H9 (cell line): ENCODE measurements around the gene ANKRD13A. TPM values are rescaled to one million over a fixed set of nuclear protein-coding genes. Genes with fewer than 3 reads are reported as not detected.
"Not testable (repeated sequence)": the region's sequence is repeated elsewhere in the genome, so short reads cannot be mapped to it uniquely, and the experiment has no call there.

Experiments used
- DNase-seq: peaks from one replicate; pipeline ENCODE4 v3.0.0-alpha.2; 2017
- H2AFZ ChIP-seq: one replicate; pipeline ENCODE4 v1.6.1; 2013; ENCODE audit warnings: mild to moderate bottlenecking, low read length, control low read depth, moderate library complexity
- H2AK5ac ChIP-seq: 2 replicates; pipeline ENCODE4 v1.6.1; 2013; ENCODE audit warnings: low read length, control low read depth, mixed read lengths; ENCODE audit not compliant: insufficient read length
- H2BK120ac ChIP-seq: one replicate; pipeline ENCODE4 v1.6.1; 2013; ENCODE audit warnings: low read depth, mild to moderate bottlenecking, low read length, control low read depth, inconsistent platforms; ENCODE audit not compliant: poor library complexity, severe bottlenecking
- H2BK12ac ChIP-seq: 2 replicates; pipeline ENCODE4 v1.6.1; 2013; ENCODE audit warnings: low read length, control low read depth, mixed read lengths, low read depth; ENCODE audit not compliant: insufficient read length
- H2BK15ac ChIP-seq: 2 replicates; pipeline ENCODE4 v1.6.1; 2013; ENCODE audit warnings: low read depth, low read length, control low read depth
- H2BK20ac ChIP-seq: one replicate; pipeline ENCODE4 v1.6.1; 2013; ENCODE audit warnings: low read depth, mild to moderate bottlenecking, low read length, control low read depth, inconsistent platforms; ENCODE audit not compliant: poor library complexity, severe bottlenecking
- H2BK5ac ChIP-seq: 2 replicates; pipeline ENCODE4 v1.6.1; 2013; ENCODE audit warnings: low read length, control low read depth, mixed read lengths; ENCODE audit not compliant: insufficient read length
- H3K14ac ChIP-seq: 2 replicates; pipeline ENCODE4 v1.6.1; 2013; ENCODE audit warnings: low read length, control low read depth; ENCODE audit not compliant: insufficient read depth
- H3K18ac ChIP-seq: 2 replicates; pipeline ENCODE4 v1.6.1; 2013; ENCODE audit warnings: low read depth, mild to moderate bottlenecking, mixed read lengths, low read length, control low read depth; ENCODE audit not compliant: insufficient read length
- H3K23ac ChIP-seq: 2 replicates; pipeline ENCODE4 v1.6.1; 2013; ENCODE audit warnings: low read length, control low read depth, mixed read lengths, low read depth; ENCODE audit not compliant: insufficient read length
- H3K23me2 ChIP-seq: 2 replicates; pipeline ENCODE4 v1.6.1; 2013; ENCODE audit warnings: low read depth, mild to moderate bottlenecking, mixed read lengths, low read length, control low read depth; ENCODE audit not compliant: insufficient read length, poor library complexity, severe bottlenecking
- H3K27ac ChIP-seq: 2 replicates; pipeline ENCODE4 v1.5.1; 2013; ENCODE audit warnings: low read length, control low read depth, mixed read lengths, low read depth; ENCODE audit not compliant: insufficient read length
- H3K27me3 ChIP-seq: 2 replicates; pipeline ENCODE4 v1.6.1; 2013; ENCODE audit warnings: low read length, control low read depth, inconsistent platforms; ENCODE audit not compliant: insufficient read depth
- H3K4ac ChIP-seq: 2 replicates; pipeline ENCODE4 v1.6.1; 2013; ENCODE audit warnings: low read depth, mild to moderate bottlenecking, control low read depth, inconsistent platforms, low read length, moderate library complexity
- H3K4me1 ChIP-seq: 2 replicates; pipeline ENCODE4 v1.6.1; 2013; ENCODE audit warnings: low read length, control low read depth, inconsistent platforms; ENCODE audit not compliant: insufficient read depth
- H3K4me2 ChIP-seq: 2 replicates; pipeline ENCODE4 v1.6.1; 2013; ENCODE audit warnings: low read length, control low read depth, mixed read lengths; ENCODE audit not compliant: insufficient read length, insufficient read depth
- H3K56ac ChIP-seq: 2 replicates; pipeline ENCODE4 v1.6.1; 2013; ENCODE audit warnings: low read depth, mild to moderate bottlenecking, mixed read lengths, low read length, control low read depth; ENCODE audit not compliant: insufficient read length
- H3K79me1 ChIP-seq: 2 replicates; pipeline ENCODE4 v1.6.1; 2013; ENCODE audit warnings: low read depth, mild to moderate bottlenecking, moderate library complexity, low read length, control low read depth, inconsistent platforms; ENCODE audit not compliant: insufficient read depth, poor library complexity, severe bottlenecking
- H3K79me2 ChIP-seq: 2 replicates; pipeline ENCODE4 v1.6.1; 2013; ENCODE audit warnings: low read length, control low read depth, inconsistent platforms; ENCODE audit not compliant: insufficient read depth
- H3K9ac ChIP-seq: 2 replicates; pipeline ENCODE4 v1.6.1; 2013; ENCODE audit warnings: low read length, control low read depth, mixed read lengths; ENCODE audit not compliant: insufficient read length; ENCODE audit errors: extremely low read depth
- H3K9me3 ChIP-seq: one replicate; pipeline ENCODE4 v1.6.1; 2013; ENCODE audit warnings: low read depth, low read length, inconsistent platforms; ENCODE audit not compliant: control insufficient read depth
- H3T11ph ChIP-seq: one replicate; pipeline ENCODE4 v1.6.1; 2013; ENCODE audit warnings: mild to moderate bottlenecking, low read length, control low read depth, inconsistent platforms
- H4K20me1 ChIP-seq: one replicate; pipeline ENCODE4 v1.6.1; 2013; ENCODE audit not compliant: control insufficient read depth, insufficient read length, insufficient read depth
- H4K5ac ChIP-seq: 2 replicates; pipeline ENCODE4 v1.6.1; 2013; ENCODE audit warnings: low read depth, mild to moderate bottlenecking, mixed read lengths, low read length, control low read depth; ENCODE audit not compliant: insufficient read length
- H4K8ac ChIP-seq: replicated peaks from 2 replicates; pipeline ENCODE4 v1.6.1; 2013; ENCODE audit warnings: low read length, control low read depth, mixed read lengths, low read depth; ENCODE audit not compliant: insufficient read length
- H4K91ac ChIP-seq: 2 replicates; pipeline ENCODE4 v1.6.1; 2013; ENCODE audit warnings: low read depth, mild to moderate bottlenecking, moderate library complexity, mixed read lengths, low read length, control low read depth; ENCODE audit not compliant: insufficient read length
- H3K27ac Mint-ChIP-seq, 3 experiments: 2 replicates in 2 of 3; 3 replicates in 1 of 3; pipeline ENCODE4 v1.8.0; 2020 to 2021; ENCODE audit warnings: mixed read lengths in 3 of 3, mild to moderate bottlenecking in 1 of 3, moderate library complexity in 1 of 3
- H3K27me3 Mint-ChIP-seq: 2 replicates; pipeline ENCODE4 v1.8.0; 2021; ENCODE audit warnings: low read depth, mild to moderate bottlenecking, moderate library complexity, mixed read lengths
- H3K36me3 Mint-ChIP-seq, 3 experiments: 2 replicates in 2 of 3; 3 replicates in 1 of 3; pipeline ENCODE4 v1.8.0; 2020 to 2021; ENCODE audit warnings: low read depth in 3 of 3, mixed read lengths in 3 of 3; ENCODE audit not compliant: insufficient read depth in 1 of 3
- H3K4me1 Mint-ChIP-seq, 2 experiments: 2 replicates each; pipeline ENCODE4 v1.8.0; 2020; ENCODE audit warnings: mixed read lengths in 2 of 2
- H3K4me3 Mint-ChIP-seq, 2 experiments: 2 replicates in 1 of 2; 3 replicates in 1 of 2; pipeline ENCODE4 v1.8.0; 2020 to 2021; ENCODE audit warnings: mild to moderate bottlenecking in 2 of 2, mixed read lengths in 2 of 2, moderate library complexity in 1 of 2
- H3K9me3 Mint-ChIP-seq, 2 experiments: 2 replicates in 1 of 2; 3 replicates in 1 of 2; pipeline ENCODE4 v1.8.0; 2020; ENCODE audit warnings: mild to moderate bottlenecking in 2 of 2, mixed read lengths in 2 of 2, moderate library complexity in 1 of 2
- WGBS: extraction: QIAGEN DNeasy Blood & Tissue Kit; methylation state at CpG from one replicate; pipeline ENCODE4 v1.1.7; 2013; ENCODE audit warnings: missing lambda C conversion rate, low lambda C conversion rate, mixed read lengths; ENCODE audit not compliant: insufficient read length; ENCODE audit errors: extremely low coverage; 5-methylcytosine and 5-hydroxymethylcytosine counted together
- total RNA-seq: library from RNA; stranded (reverse); gene quantifications from 2 replicates; pipeline ENCODE4 v1.2.1, GENCODE V29; 2021
- TF ChIP-seq, protein P1 (sequence below): fragments of 200-600 bp; sonication (generic); conservative IDR thresholded peaks from 3 replicates; pipeline ENCODE4 v1.8.0; 2021; ENCODE audit warnings: antibody characterized with exemption, mild to moderate bottlenecking

The ANKRD13A gene
- total RNA-seq, 1 experiment from 2014 or later = 18.0 TPM

DNA sequence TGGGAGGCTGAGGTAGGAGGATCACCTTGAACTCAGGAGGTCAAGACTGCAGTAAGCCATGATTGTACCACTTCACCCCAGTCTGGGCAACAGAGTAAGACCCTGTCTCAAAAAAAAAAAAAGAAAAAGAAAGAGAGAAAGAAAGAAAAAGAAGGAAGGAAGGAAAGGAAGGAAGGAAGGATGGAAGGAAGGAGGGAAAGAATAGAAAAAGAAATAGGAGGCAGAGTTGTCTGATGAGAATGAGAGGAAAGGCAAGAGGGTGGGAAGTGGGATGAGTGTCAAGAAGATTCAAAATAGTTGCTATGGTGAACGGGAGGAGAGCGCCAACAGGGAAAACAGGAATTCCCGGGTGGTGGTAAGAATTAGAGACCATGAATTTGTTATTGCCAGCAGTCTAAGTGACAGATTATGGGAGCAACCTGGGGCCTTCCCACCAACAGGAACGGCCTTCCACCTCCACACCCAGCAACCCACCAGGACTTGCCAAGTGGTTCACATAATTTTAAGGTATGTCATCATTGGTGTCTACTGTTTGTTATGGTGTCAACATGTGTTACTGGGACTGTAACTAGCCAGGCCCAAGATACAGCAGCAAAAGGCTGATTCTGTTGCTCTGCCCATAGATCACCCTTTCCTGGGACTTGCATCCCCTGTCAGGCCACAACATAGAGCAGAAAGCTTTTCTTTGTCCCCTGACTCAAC lies 85.2 kb downstream of the ANKRD13A start:
- Mint-ChIP-seq H3K4me1 (0 out of 4 replicates have a peak, but pooled peaks cover 0 to 2% of the 10 kb centered on the region in 2 experiments), H3K27me3 (peaks cover 12% of the 10 kb centered on the region), H3K27ac (no peak overlapping the region), H3K36me3 (peaks cover 0 to 2% (median 0%) of the 10 kb centered on the region in 3 experiments; a peak in 1 of 7 replicates), H3K4me3 (no peak overlapping the region; a peak in 1 of 5 replicates), H3K9me3 (peaks cover 3% of the 10 kb centered on the region in 2 experiments; a peak in 3 of 5 replicates)
- H4K91ac ChIP-seq = no peak overlapping the region
- H2BK5ac ChIP-seq = no peak overlapping the region
- H3K4ac ChIP-seq = no peak overlapping the region
- no peak overlapping the region for H2BK20ac ChIP-seq
- H2BK120ac ChIP-seq = no peak overlapping the region
- TF ChIP-seq, protein P1, sequence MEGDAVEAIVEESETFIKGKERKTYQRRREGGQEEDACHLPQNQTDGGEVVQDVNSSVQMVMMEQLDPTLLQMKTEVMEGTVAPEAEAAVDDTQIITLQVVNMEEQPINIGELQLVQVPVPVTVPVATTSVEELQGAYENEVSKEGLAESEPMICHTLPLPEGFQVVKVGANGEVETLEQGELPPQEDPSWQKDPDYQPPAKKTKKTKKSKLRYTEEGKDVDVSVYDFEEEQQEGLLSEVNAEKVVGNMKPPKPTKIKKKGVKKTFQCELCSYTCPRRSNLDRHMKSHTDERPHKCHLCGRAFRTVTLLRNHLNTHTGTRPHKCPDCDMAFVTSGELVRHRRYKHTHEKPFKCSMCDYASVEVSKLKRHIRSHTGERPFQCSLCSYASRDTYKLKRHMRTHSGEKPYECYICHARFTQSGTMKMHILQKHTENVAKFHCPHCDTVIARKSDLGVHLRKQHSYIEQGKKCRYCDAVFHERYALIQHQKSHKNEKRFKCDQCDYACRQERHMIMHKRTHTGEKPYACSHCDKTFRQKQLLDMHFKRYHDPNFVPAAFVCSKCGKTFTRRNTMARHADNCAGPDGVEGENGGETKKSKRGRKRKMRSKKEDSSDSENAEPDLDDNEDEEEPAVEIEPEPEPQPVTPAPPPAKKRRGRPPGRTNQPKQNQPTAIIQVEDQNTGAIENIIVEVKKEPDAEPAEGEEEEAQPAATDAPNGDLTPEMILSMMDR = no peak
- no peak overlapping the region for H3K4me2 ChIP-seq
- H3K23ac ChIP-seq = no peak overlapping the region
- H3K27ac ChIP-seq = no peak overlapping the region
- no peak overlapping the region for H4K5ac ChIP-seq
- H2AFZ ChIP-seq = no peak overlapping the region
- no peaks in the 10 kb centered on the region for H3K79me2 ChIP-seq
- no peak overlapping the region for H4K8ac ChIP-seq
- no peak overlapping the region for H3K14ac ChIP-seq
- no peaks in the 10 kb centered on the region for H4K20me1 ChIP-seq
- H2AK5ac ChIP-seq = no peak overlapping the region
- H3K79me1 ChIP-seq = no peaks in the 10 kb centered on the region
- H3T11ph ChIP-seq = no peak overlapping the region
- no peak overlapping the region for H3K9ac ChIP-seq
- no peak overlapping the region for H3K56ac ChIP-seq
- no peaks in the 10 kb centered on the region for H3K9me3 ChIP-seq
- DNase-seq = no peak
- no CpG with 5 or more reads among the region's 4 CpGs for WGBS
- no peaks in the 10 kb centered on the region for H3K4me1 ChIP-seq
- no peaks in the 10 kb centered on the region for H3K23me2 ChIP-seq
- H2BK12ac ChIP-seq = no peak overlapping the region
- H2BK15ac ChIP-seq = no peak overlapping the region
- H3K18ac ChIP-seq = no peak overlapping the region
- no peaks in the 10 kb centered on the region for H3K27me3 ChIP-seq

DNA sequence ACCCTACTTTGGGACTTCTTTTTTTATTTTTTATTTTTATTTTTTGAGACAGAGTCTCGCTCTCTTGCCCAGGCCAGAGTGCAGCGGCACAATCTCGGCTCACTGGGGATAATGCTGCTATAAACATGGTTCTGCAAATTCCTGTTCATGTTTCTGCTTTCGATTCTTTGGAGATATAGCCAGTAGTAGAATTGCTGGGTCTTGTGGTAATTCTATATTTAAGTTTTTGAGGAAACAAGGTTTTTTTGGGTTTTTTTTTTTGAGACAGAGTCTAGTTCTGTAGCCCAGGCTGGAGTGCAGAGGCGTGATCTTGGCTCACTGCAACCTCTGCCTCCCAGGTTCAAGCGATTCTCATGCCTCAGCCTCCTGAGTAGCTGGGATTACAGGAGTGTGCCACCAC lies 89.0 kb downstream of the ANKRD13A start:
- not testable (repeated sequence) for H3K36me3 Mint-ChIP-seq, H4K91ac ChIP-seq, H3K4me2 ChIP-seq, H4K5ac ChIP-seq, H3K9me3 Mint-ChIP-seq, H3K4ac ChIP-seq, H2AFZ ChIP-seq, H3K14ac ChIP-seq, H2BK15ac ChIP-seq, H4K8ac ChIP-seq, H2AK5ac ChIP-seq, H3K4me1 ChIP-seq, H4K20me1 ChIP-seq, H3K27ac Mint-ChIP-seq, H3K9ac ChIP-seq, H3K4me3 Mint-ChIP-seq, H2BK20ac ChIP-seq, H2BK12ac ChIP-seq, H3K56ac ChIP-seq, H3K79me1 ChIP-seq, H3K27me3 ChIP-seq, DNase-seq, H2BK120ac ChIP-seq, H3K23me2 ChIP-seq, H3K79me2 ChIP-seq, H3K23ac ChIP-seq, H3K4me1 Mint-ChIP-seq, H3K9me3 ChIP-seq, H3K18ac ChIP-seq, H3K27ac ChIP-seq, H3T11ph ChIP-seq, H2BK5ac ChIP-seq
- peaks cover 28% of the 10 kb centered on the region for H3K27me3 Mint-ChIP-seq
- no CpG with 5 or more reads among the region's 6 CpGs for WGBS
